Skin of body (tissue), 2 donors: ENCODE results near the gene MOV10L1. TPM values are rescaled to one million over a fixed set of nuclear protein-coding genes. Genes with fewer than 3 reads are reported as not detected.
A peak's percentile ranks its signal among the peaks of the same experiment; 100 is the strongest.
"Not testable (repeated sequence)": the region's sequence is repeated elsewhere in the genome, so short reads cannot be mapped to it uniquely, and the experiment has no call there.

Experiments used
- DNase-seq: peaks from one replicate; lab custom pipeline; 2025; lab: John Stamatoyannopoulos, UW
- total RNA-seq: library from RNA; depleted of rRNA; stranded (reverse); fragments of >200 nt; gene quantifications from one replicate; pipeline ENCODE4 v1.2.3, GENCODE V29; 2014

MOV10L1 gene
- total RNA-seq, 1 donor from 2014 or later: 3.0 TPM

- not testable (repeated sequence) for DNase-seq
These were observed 47.5 kb downstream of the MOV10L1 start for GRCh38 chr22:50137277-50137676.

DNA sequence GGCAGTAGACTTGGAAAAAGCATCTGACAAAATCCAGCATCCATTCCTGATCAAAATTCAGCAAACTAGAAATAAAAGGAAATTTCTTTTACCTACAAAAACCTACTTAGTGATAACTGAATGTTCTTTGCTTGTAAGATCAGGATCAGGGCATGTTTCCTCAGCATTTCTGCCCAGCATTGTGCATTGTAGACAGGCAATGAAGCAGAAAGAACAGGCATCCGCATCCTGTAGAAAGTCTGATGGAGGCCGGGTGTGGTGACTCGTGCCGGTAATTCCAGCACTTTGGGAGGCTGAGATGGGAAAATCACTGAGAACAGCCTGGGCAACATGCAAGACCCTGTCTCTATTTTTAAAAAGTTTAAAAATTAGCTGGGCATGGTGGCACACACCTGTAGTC, 48.2 kb downstream of the MOV10L1 start:
- no peak for DNase-seq

GRCh38 chr22:50138988-50139387, 49.2 kb downstream of the MOV10L1 start:
- DNase-seq: no peak

DNA sequence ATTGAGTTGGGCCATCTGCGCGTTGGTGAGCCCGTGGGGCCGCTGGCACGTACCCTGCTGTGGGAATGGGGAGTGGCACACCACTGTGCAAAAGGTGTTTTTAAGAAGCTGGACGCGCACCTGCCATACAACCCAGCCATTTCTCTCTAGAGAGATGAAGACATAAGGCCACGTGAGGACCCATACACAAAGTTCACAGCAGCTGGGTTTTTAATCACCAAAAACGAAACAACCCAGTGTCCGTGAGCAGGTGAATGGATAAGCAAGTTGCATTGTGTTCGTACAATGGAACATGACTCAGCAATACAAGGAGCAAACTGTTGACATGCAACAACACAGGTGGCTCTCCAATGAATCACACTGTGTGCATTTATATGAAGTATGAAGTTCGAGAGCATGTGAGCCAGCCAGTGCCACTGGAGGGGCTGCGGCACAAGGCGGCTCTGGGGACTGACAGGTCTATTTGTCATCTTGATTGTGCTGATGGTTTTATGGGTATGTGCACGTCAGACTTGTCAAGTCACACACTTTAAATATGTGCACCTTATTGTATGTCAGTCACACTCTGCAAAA, 50.1 kb downstream of the MOV10L1 start:
- no peak for DNase-seq

GRCh38 chr22:50140615-50141014, 50.8 kb downstream of the MOV10L1 start:
- DNase-seq: no peak

GRCh38 chr22:50141462-50141861, 51.7 kb downstream of the MOV10L1 start:
- no peak for DNase-seq

DNA sequence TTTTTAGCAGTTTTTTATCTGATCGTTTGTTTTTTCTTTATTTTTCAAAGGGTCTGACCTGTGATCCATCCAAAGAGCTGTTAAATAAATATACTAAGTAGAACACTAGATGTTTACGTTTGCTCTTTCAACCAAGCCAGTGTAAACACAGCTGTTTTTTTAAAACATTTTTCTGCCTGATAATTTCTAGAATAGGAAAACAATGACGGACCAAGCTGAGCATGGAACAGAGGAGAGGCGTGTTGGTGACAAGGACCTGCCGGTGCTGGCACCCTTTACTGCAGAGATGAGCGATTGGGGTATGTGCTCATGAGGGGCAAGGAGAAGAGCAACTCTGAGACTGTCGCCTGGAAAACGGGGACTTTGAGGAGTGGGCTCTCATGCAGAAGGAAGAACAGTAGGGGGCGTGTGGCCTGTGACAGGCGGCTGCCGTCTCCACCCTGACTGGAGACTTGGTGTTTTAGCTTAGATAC, 52.1 kb downstream of the MOV10L1 start:
- no peak for DNase-seq

GRCh38 chr22:50143096-50143495, 53.3 kb downstream of the MOV10L1 start:
- DNase-seq: no peak

DNA sequence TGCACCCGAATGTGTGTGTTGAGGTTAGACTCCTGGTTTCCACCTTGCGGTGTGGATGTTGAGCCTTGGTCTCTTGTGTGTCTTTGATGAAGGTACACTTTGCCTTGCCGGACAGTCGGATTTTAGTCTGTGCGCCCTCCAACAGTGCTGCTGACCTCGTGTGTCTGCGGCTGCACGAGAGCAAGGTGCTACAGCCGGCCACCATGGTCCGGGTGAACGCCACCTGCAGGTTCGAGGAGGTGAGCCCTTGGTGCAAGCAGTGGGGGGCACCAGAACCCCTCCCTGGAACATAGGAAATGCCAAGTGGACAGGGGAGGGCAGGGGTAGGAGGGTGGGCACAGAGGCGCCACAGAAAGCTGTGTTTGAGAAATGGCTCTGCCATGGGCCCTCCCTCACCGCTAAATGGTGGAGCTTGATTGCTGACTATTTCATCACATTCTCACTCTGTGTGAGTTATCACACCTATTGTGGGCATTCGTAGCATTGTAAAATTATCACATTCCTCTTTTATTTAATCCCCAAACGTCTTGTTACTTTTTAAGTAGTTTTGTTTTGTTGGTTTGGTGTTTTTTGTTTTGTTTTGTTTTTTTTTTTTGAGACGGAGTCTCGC, 54.3 kb downstream of the MOV10L1 start:
- no peak for DNase-seq

- no peak for DNase-seq
These were observed 56.1 kb downstream of the MOV10L1 start for GRCh38 chr22:50145721-50146438.

DNA sequence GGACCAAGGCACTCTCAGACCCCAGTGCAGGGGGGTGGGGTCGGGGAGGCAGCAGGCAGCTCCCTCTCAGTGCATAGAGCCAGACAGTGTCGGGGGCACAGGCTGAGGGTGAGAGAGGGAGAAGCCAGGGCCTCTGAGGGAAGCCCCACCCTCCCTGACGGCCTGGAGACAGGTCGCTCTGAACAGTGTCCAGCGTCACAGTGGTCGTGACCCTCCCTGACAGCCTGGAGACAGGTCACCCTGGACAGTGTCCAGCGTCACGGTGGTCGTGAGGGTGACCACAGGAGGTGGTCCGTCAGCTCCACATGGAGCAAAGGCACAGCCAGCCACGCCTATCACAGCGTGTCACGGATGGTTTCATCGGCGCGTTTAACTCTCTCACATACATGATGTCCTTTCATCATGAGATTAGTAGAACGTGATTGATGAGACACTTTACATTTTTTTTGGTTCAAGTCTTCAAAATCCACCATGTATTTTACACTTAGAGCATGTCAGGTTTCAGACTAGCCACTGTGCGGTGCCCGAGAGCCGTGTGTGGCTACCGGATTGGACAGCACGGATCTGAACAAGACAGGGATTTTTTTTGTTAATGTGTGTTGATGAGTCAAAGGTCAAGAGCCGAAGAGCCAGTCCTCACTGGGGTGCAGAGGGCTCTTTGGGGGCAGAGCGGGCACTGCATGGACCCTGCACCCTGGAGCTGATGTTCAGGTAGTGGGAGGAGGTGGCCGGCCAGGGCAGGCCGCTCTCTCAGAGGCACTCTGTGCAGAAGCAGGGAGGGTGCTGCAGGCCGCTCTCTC, 56.8 kb downstream of the MOV10L1 start:
- DNase-seq: peak; percentile 71

- DNase-seq: not testable (repeated sequence)
These were observed 57.7 kb downstream of the MOV10L1 start for GRCh38 chr22:50147258-50148165.

DNA sequence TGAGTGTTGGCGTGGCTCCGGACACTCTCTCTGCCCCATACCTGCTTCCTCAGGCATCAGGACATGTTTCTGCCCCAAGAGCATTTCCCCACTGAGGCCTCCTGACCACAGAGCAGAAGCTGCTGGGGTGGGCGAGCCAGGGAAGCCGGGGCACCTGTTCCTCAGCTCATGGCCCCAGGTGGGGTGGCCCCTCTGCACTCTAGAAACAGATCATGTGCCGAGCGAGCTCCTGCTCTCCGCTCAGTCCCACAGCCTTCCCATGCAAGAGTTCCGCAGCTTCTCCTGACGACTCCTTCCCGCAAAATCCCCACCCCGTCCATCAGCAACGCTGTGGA, 58.3 kb downstream of the MOV10L1 start:
- no peak for DNase-seq

GRCh38 chr22:50148991-50149721, 59.4 kb downstream of the MOV10L1 start:
- DNase-seq: peak; percentile 4

GRCh38 chr22:50150161-50151129, 60.6 kb downstream of the MOV10L1 start:
- no peak for DNase-seq

DNA sequence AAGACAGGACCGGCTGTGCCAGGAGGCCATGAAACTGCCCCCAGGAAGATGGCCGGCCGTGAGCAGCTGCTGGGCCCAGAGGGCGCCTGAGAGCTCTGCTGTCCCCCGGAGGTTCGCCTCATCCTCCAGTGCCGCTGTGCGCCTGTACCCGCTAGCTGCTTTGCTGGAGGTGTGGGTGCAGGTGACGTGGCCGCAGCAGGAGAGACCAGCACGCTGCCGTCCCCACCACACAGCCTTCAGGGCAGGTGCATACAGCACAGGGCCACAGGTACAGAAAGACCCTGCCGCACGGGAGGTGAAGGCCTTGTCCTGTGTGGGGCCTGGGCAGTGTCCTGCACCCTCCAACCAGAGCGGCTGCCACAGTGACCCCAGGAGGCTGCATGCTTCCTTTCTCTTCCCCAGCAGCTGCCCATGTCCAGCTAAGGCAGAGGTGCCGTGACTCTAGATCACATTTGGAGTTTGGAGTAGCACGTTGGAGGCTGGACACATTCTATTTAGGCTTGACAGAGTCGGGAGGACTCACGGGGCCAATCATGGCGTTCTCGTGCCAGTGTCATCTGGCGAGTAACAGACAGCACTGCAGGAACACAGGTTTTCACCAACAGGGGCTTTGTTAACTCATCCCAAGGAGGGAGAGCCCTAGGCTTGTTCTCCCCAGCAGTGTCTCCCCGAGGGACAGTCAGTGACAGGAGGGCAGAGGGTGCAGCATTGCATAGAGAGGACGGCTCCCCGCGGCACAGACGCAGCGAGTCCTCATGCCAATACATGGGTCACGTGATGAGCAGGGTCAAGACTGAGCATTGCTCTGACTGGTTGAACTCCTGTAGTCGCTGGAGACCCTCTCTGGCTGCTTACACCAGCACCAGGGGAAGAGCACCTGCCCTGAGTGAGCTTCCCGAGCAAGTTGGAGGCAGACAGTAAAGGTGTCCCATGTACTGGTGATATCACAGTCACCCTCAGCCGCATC, 62.0 kb downstream of the MOV10L1 start:
- no peak for DNase-seq

DNA sequence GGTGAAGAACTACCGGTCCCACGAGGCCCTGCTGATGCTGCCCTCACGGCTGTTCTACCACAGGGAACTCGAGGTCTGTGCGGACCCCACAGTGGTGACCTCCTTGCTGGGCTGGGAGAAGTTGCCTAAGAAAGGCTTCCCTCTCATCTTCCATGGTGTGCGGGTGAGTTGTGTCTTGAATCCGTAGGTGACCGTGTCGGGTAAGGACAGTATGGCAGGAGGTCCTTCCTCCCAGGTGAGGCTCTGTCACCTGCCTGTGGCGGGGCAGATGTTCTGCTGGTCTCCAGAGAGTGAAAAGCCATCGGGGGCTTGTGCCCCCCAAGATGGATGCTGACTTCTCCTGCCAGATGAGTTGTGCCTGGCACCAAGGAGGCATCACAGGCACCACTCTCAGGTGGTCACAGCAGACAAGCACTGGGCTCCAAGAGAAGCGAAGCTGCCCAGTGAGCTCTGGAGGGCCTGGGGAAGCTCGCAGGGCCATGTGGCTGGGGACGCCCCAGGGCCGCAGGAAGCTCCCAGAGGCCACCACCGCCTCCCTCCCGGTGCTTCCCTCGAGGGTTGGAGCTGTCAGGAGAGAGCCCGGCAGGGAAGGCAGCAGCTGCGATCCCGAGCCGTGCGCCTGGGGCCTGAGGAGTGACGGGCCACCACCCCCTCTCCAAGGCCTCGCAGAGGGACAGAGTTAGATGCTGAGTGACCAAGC, 63.4 kb downstream of the MOV10L1 start:
- DNase-seq: no peak
